Activated B cell treated with CpG ODN at 0.5 μM for 24 hours (primary cell): ENCODE data around the gene PIK3AP1. TPM values are rescaled to one million over a fixed set of nuclear protein-coding genes. Genes with fewer than 3 reads are reported as not detected.

ENCODE experiments used
- ATAC-seq: fragments of 200-7000 bp; cut with Tn5 transposase; one replicate; pipeline ENCODE4 v1.10.0; 2021; ENCODE audit warnings: low read depth, mild to moderate bottlenecking, moderate library complexity
- CTCF ChIA-PET: fragments of 350-600 bp; sonication (Branson Sonifier 250); formaldehyde crosslinking; loops from one replicate; lab custom pipeline; 2021; ENCODE audit warnings: antibody characterized with exemption; lab: Charles Lee
- POLR2A ChIA-PET: fragments of 350-600 bp; sonication (Branson Sonifier 250); formaldehyde crosslinking; loops from one replicate; lab custom pipeline; 2021; ENCODE audit warnings: antibody characterized with exemption; lab: Charles Lee
- DNase-seq: peaks from one replicate; pipeline ENCODE4 v3.0.0; 2022
- H3K27ac Mint-ChIP-seq: one replicate; pipeline ENCODE4 v1.8.0; 2020; ENCODE audit warnings: mixed read lengths
- H3K27me3 Mint-ChIP-seq: one replicate; pipeline ENCODE4 v1.8.0; 2021; ENCODE audit warnings: mixed read lengths
- H3K36me3 Mint-ChIP-seq: one replicate; pipeline ENCODE4 v1.8.0; 2021; ENCODE audit warnings: low read depth, mixed read lengths
- H3K4me1 Mint-ChIP-seq: one replicate; pipeline ENCODE4 v1.8.0; 2021; ENCODE audit warnings: mixed read lengths
- H3K4me3 Mint-ChIP-seq: one replicate; pipeline ENCODE4 v1.8.0; 2020; ENCODE audit warnings: mild to moderate bottlenecking, mixed read lengths
- H3K9me3 Mint-ChIP-seq: one replicate; pipeline ENCODE4 v1.8.0; 2020; ENCODE audit warnings: mixed read lengths
- CTCF ChIP-seq: fragments of 200-600 bp; IDR thresholded peaks from one replicate; pipeline ENCODE4 v1.8.0; 2022; ENCODE audit warnings: antibody characterized with exemption, mild to moderate bottlenecking
- intact Hi-C: fragments of 100-400 bp; cut with micrococcal nuclease; formaldehyde crosslinking; loops from one replicate; pipeline ENCODE4 v1.15.1; 2024
- total RNA-seq: library from RNA; stranded (reverse); gene quantifications from 2 replicates; pipeline ENCODE4 v1.2.3, GENCODE V29; 2022

The PIK3AP1 gene
- total RNA-seq, 1 donor from 2014 or later, result 157 TPM

GRCh38 chr10:96619120-96619519 lies 101.2 kb downstream of the PIK3AP1 start:
- Mint-ChIP-seq H3K4me1 (no peaks in the 10 kb centered on the region), H3K27ac (no peak overlapping the region), H3K36me3 (peaks cover 98% of the 10 kb centered on the region), H3K4me3 (no peak overlapping the region), H3K9me3 (no peaks in the 10 kb centered on the region), H3K27me3 (no peaks in the 10 kb centered on the region)
- TF ChIP-seq CTCF, result no peak
- ATAC-seq (no peak), DNase-seq (no peak)
- CTCF ChIA-PET, result no interaction called here
- POLR2A ChIA-PET, result interaction anchor here (0.6 kb wide), 1 partner anchor 78 kb away, joined by 6 read pairs; no protein-coding TSS in a partner anchor
- intact Hi-C loops, result no loop called here

- ChIA-PET POLR2A (interaction anchor here (0.6 kb wide), 1 partner anchor 78 kb away, joined by 6 read pairs; no protein-coding TSS in a partner anchor), CTCF (no interaction called here)
- no peak for TF ChIP-seq CTCF
- intact Hi-C loops, result no loop called here
- H3K36me3 Mint-ChIP-seq, result peaks cover 98% of the 10 kb centered on the region
- no peak for DNase-seq
- no peaks in the 10 kb centered on the region for H3K9me3 Mint-ChIP-seq
- no peaks in the 10 kb centered on the region for H3K27me3 Mint-ChIP-seq
- no peak for ATAC-seq
- H3K27ac Mint-ChIP-seq, result no peak overlapping the region
- H3K4me3 Mint-ChIP-seq, result no peak overlapping the region
- H3K4me1 Mint-ChIP-seq, result no peaks in the 10 kb centered on the region
Observed at GRCh38 chr10:96618653-96619052, 101.7 kb downstream of the PIK3AP1 start.

- no peaks in the 10 kb centered on the region for H3K4me1 Mint-ChIP-seq
- no peaks in the 10 kb centered on the region for H3K9me3 Mint-ChIP-seq
- H3K27ac Mint-ChIP-seq, result no peak overlapping the region
- POLR2A ChIA-PET, result interaction anchor here (0.6 to 1.0 kb wide), 2 partner anchors 30 to 206 kb away, joined by 3 to 13 read pairs; partner anchors contain the start of gene TM9SF3
- H3K4me3 Mint-ChIP-seq, result no peak overlapping the region
- CTCF ChIA-PET, result no interaction called here
- DNase-seq (no peak), ATAC-seq (no peak)
- no peak for TF ChIP-seq CTCF
- H3K27me3 Mint-ChIP-seq, result no peaks in the 10 kb centered on the region
- peaks cover 97% of the 10 kb centered on the region for H3K36me3 Mint-ChIP-seq
- intact Hi-C loops, result no loop called here
Observed at GRCh38 chr10:96616961-96617360, 103.4 kb downstream of the PIK3AP1 start.

GRCh38 chr10:96614515-96614914 lies 105.8 kb downstream of the PIK3AP1 start:
- DNase-seq, result no peak
- TF ChIP-seq CTCF, result no peak
- no peak for ATAC-seq
- H3K27ac Mint-ChIP-seq, result peak overlapping the region; percentile 54
- no peak overlapping the region for H3K4me3 Mint-ChIP-seq
- no peaks in the 10 kb centered on the region for H3K9me3 Mint-ChIP-seq
- ChIA-PET POLR2A (no interaction called here), CTCF (no interaction called here)
- H3K4me1 Mint-ChIP-seq, result no peaks in the 10 kb centered on the region
- intact Hi-C loops, result no loop called here
- no peaks in the 10 kb centered on the region for H3K27me3 Mint-ChIP-seq
- H3K36me3 Mint-ChIP-seq, result peaks cover 97% of the 10 kb centered on the region

GRCh38 chr10:96613576-96613975 lies 106.7 kb downstream of the PIK3AP1 start:
- Mint-ChIP-seq H3K27me3 (no peaks in the 10 kb centered on the region), H3K4me1 (no peaks in the 10 kb centered on the region), H3K27ac (no peak overlapping the region), H3K36me3 (peaks cover 97% of the 10 kb centered on the region), H3K9me3 (no peaks in the 10 kb centered on the region), H3K4me3 (no peak overlapping the region)
- POLR2A ChIA-PET, result no interaction called here
- ATAC-seq, result no peak
- DNase-seq, result no peak
- TF ChIP-seq CTCF, result no peak
- CTCF ChIA-PET, result no interaction called here
- intact Hi-C loops, result no loop called here
